HEK293T (cell line): ENCODE measurements around the gene IFI6.
A peak's percentile ranks its signal among the peaks of the same experiment; 100 is the strongest.
"Not testable (repeated sequence)": the region's sequence is repeated elsewhere in the genome, so short reads cannot be mapped to it uniquely, and the experiment has no call there.

Experiments used
- CTCF ChIA-PET: fragments of 350-600 bp; formaldehyde crosslinking; extraction: SDS; loops from one replicate; lab custom pipeline; 2021; ENCODE audit warnings: antibody characterized with exemption, inconsistent platforms; lab: Yijun Ruan, JAX
- POLR2A ChIA-PET: fragments of 350-600 bp; formaldehyde crosslinking; extraction: SDS; loops from one replicate; lab custom pipeline; 2020; ENCODE audit warnings: antibody characterized with exemption, inconsistent platforms; lab: Yijun Ruan, JAX
- DNase-seq: peaks from one replicate; pipeline ENCODE4 v3.0.0; 2012; ENCODE audit warnings: mixed read lengths; ENCODE audit errors: extremely low spot score
- ARNT ChIP-seq: fragments of 450-650 bp; IDR thresholded peaks from 2 replicates; pipeline ENCODE4 v1.6.1; 2017; ENCODE audit warnings: mild to moderate bottlenecking
- BHLHE40 ChIP-seq: fragments of 450-650 bp; IDR thresholded peaks from 2 replicates; pipeline ENCODE4 v1.6.1; 2016; ENCODE audit warnings: mild to moderate bottlenecking, moderate library complexity, borderline replicate concordance
- CTBP1 ChIP-seq: fragments of 450-650 bp; IDR thresholded peaks from 2 replicates; pipeline ENCODE4 v1.6.1; 2016; ENCODE audit warnings: borderline replicate concordance
- ELF4 ChIP-seq: fragments of 450-650 bp; IDR thresholded peaks from 2 replicates; pipeline ENCODE4 v1.6.1; 2017; ENCODE audit warnings: antibody characterized with exemption
- FOXA1 ChIP-seq: fragments of 450-650 bp; IDR thresholded peaks from 2 replicates; pipeline ENCODE4 v1.6.1; 2016; ENCODE audit warnings: mild to moderate bottlenecking
- FOXK2 ChIP-seq: fragments of 450-650 bp; IDR thresholded peaks from 2 replicates; pipeline ENCODE4 v1.6.1; 2016; ENCODE audit warnings: mild to moderate bottlenecking
- FOXM1 ChIP-seq: fragments of 450-650 bp; IDR thresholded peaks from 2 replicates; pipeline ENCODE4 v1.6.1; 2017; ENCODE audit warnings: mild to moderate bottlenecking, borderline replicate concordance
- HDGF ChIP-seq: fragments of 450-650 bp; IDR thresholded peaks from 2 replicates; pipeline ENCODE4 v1.6.1; 2017; ENCODE audit warnings: antibody characterized with exemption, borderline replicate concordance
- L3MBTL2 ChIP-seq: fragments of 450-650 bp; conservative IDR thresholded peaks from 2 replicates; pipeline ENCODE4 v1.6.1; 2016; ENCODE audit warnings: mild to moderate bottlenecking
- LEF1 ChIP-seq: fragments of 450-650 bp; IDR thresholded peaks from 2 replicates; pipeline ENCODE4 v1.6.1; 2017; ENCODE audit warnings: mild to moderate bottlenecking, borderline replicate concordance
- NFRKB ChIP-seq: fragments of 450-650 bp; IDR thresholded peaks from 2 replicates; pipeline ENCODE4 v1.6.1; 2016; ENCODE audit warnings: mild to moderate bottlenecking, moderate library complexity
- SP1 ChIP-seq: fragments of 450-650 bp; IDR thresholded peaks from 2 replicates; pipeline ENCODE4 v1.6.1; 2017
- SUZ12 ChIP-seq: fragments of 450-650 bp; IDR thresholded peaks from 2 replicates; pipeline ENCODE4 v1.6.1; 2016; ENCODE audit warnings: mild to moderate bottlenecking
- TARDBP ChIP-seq: fragments of 450-650 bp; IDR thresholded peaks from 2 replicates; pipeline ENCODE4 v1.6.1; 2016
- ZNF384 ChIP-seq: fragments of 450-650 bp; IDR thresholded peaks from 2 replicates; pipeline ENCODE4 v1.6.1; 2016
- TF ChIP-seq, protein P1 (sequence below): fragments of 450-650 bp; IDR thresholded peaks from 2 replicates; pipeline ENCODE4 v1.6.1; 2016

The IFI6 gene

DNA sequence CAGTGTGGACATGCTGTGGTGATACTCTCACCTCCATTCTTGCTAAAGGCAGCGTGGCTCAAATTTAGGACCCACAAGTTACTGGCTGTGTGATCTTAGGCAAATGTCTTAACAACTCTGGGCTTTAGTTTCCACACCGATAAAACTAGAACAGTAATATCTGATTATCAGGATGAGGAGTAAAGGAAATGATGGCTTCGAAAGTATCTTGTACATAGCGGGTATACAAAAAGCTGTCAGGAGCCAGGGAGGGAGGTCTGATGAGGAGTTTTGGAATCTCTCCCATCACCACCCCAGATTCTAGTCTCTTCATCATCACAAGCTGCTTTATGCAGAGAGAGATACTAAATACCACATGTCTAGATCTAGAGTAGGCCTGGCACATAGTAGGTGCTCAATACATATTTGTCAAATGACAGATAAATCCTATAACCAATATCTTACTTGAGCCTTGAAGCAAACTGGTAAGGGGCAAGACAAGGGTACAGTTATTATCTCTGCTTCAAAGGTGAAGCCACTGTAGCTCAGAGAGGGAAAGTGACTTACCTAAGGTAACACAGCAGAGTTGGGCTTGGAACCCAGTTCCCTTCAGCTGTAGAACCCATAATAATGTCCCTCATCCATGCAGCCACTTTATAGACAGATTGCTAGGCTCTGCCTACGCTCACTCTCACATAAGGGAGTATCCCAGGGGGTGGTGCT, 27.5 kb downstream of the IFI6 start:
- no peak for DNase-seq
- ChIA-PET POLR2A (no interaction called here), CTCF (no interaction called here)
- no peak for TF ChIP-seq ZNF384
- TF ChIP-seq SUZ12 = no peak
- no peak for TF ChIP-seq TARDBP
- no peak for TF ChIP-seq ELF4
- no peak for TF ChIP-seq NFRKB
- no peak for TF ChIP-seq SP1
- TF ChIP-seq CTBP1 = no peak
- TF ChIP-seq FOXM1 = no peak
- no peak for TF ChIP-seq FOXK2
- TF ChIP-seq LEF1 = no peak
- no peak for TF ChIP-seq FOXA1
- no peak for TF ChIP-seq BHLHE40
- TF ChIP-seq L3MBTL2 = no peak
- TF ChIP-seq HDGF = no peak
- TF ChIP-seq, protein P1, sequence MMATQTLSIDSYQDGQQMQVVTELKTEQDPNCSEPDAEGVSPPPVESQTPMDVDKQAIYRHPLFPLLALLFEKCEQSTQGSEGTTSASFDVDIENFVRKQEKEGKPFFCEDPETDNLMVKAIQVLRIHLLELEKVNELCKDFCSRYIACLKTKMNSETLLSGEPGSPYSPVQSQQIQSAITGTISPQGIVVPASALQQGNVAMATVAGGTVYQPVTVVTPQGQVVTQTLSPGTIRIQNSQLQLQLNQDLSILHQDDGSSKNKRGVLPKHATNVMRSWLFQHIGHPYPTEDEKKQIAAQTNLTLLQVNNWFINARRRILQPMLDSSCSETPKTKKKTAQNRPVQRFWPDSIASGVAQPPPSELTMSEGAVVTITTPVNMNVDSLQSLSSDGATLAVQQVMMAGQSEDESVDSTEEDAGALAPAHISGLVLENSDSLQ = no peak
- TF ChIP-seq ARNT = no peak

DNA sequence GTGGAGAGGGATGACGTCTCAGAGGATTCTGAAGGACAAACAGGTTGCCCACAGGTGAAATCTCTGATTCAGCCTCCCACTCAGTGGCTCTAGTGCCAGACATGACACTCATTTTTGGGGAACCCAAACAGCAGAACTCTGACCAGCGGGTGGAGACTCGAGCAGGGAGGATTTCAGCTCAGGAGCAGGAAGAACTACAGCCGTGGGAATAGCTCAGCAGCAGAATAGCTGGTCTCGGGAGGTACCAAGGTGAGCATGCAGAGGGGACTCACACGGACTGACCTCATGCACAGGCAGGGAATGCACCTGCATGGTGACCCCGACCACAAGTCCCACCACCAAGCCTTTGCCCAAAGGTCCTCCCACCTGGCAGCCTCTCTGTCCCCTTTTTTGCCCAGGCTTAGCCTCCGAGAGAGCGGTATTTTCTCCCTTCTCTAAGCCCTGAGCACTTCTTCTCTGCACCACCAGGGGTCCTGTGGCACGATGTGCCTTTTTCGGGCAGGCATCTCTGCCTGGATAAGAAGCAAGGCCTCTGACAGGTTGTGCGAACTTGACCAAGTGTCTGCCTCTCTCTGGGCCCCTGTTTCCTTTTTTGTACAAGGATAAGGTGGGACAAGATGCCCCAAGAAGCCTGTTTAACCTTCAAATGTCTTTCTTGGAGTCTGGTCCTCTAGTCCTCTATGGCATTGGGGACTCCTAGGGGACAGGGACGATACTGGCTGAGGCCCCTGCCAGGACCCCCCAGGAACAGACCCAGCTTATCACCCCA, 28.2 kb downstream of the IFI6 start:
- DNase-seq = peak; percentile 74
- CTCF ChIA-PET = interaction anchor here (0.6 to 1.4 kb wide), 3 partner anchors 15 to 25 kb away, joined by 3 to 4 read pairs (median 3); no protein-coding TSS in a partner anchor
- POLR2A ChIA-PET = no interaction called here
- no peak for TF ChIP-seq BHLHE40
- TF ChIP-seq FOXK2 = no peak
- no peak for TF ChIP-seq TARDBP
- no peak for TF ChIP-seq FOXA1
- no peak for TF ChIP-seq HDGF
- no peak for TF ChIP-seq FOXM1
- TF ChIP-seq SUZ12 = no peak
- TF ChIP-seq ZNF384 = no peak
- TF ChIP-seq, protein P1 = no peak
- TF ChIP-seq ELF4 = no peak
- TF ChIP-seq SP1 = no peak
- TF ChIP-seq LEF1 = no peak
- no peak for TF ChIP-seq ARNT
- TF ChIP-seq L3MBTL2 = no peak
- no peak for TF ChIP-seq CTBP1
- TF ChIP-seq NFRKB = no peak

DNA sequence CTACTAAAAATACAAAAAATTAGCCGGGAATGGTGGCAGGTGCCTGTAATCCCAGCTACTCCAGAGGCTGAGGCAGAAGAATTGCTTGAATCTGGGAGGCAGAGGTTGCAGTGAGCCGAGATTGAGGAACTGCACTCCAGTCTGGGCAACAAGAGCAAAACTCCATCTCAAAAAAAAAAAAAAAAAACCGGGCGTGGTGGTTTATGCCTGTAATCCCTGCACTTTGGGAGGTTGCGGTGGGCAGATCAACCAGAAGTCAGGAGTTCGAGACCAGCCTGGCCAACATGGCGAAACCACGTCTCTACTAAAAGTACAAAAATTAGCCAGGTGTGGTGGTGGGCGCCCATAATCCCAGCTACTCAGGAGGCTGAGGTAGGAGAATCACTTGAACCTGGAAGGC, 31.5 kb downstream of the IFI6 start:
- DNase-seq, POLR2A ChIA-PET: not testable (repeated sequence)
- CTCF ChIA-PET = interaction anchor here (0.6 kb wide), 2 partner anchors 32 to 355 kb away, joined by 3 to 9 read pairs; no protein-coding TSS in a partner anchor

DNA sequence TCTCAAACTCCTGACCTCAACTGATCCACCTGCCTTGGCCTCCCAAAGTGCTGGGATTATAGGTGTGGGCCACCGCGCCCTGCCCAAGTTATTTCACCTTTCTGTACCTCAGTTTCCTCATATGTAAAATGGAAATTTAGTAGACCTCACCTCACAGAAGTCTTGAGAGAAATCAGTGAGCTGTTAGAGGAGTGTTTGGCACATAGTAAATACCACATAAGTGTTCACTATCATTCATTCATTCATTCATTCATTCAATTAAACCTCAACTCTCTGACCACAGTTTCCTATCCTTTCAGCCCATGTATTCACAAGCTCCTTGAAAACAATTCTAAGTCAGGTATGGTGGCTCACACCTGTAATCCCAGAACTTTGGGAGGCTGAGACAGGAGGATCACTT, 33.2 kb downstream of the IFI6 start:
- CTCF ChIA-PET = no interaction called here
- TF ChIP-seq ZNF384 (no peak), CTBP1 (no peak), NFRKB (no peak), LEF1 (no peak), ELF4 (no peak)
- POLR2A ChIA-PET = no interaction called here
- no peak for DNase-seq

DNA sequence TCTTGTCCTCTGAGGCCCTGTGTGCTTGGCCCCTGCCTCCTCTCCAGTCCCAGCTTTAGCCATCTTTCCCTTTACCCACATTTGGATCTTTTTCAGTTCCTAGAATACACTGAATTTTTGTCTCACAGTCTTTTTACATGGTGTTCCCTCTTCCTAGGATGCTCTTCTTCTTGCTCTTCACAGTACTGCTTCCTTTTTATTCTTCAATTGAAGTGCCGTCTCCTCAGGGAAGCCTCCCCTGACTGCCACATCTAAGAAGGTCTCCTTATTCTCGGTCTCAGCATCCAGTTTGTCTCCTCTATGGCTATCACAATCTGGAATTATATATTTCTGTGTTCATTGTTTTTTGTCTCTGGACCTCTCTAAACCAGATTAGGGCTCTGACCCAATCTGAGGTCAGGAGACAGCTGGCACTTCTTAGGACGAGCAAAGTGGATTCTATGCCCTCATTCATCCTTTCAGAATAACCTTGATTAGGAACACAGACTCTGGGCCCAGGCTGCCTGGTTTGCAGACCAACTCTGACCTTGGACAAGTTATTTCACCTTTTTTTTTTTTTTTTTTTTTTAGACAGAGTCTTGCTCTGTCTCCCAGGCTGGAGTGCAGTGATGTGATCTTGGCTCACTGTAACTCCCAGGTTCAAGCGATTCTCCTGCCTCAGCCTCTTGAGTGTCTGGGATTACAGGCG, 33.8 kb downstream of the IFI6 start:
- CTCF ChIA-PET = no interaction called here
- POLR2A ChIA-PET = no interaction called here
- TF ChIP-seq FOXK2 = no peak
- no peak for TF ChIP-seq LEF1
- no peak for TF ChIP-seq BHLHE40
- no peak for DNase-seq

DNA sequence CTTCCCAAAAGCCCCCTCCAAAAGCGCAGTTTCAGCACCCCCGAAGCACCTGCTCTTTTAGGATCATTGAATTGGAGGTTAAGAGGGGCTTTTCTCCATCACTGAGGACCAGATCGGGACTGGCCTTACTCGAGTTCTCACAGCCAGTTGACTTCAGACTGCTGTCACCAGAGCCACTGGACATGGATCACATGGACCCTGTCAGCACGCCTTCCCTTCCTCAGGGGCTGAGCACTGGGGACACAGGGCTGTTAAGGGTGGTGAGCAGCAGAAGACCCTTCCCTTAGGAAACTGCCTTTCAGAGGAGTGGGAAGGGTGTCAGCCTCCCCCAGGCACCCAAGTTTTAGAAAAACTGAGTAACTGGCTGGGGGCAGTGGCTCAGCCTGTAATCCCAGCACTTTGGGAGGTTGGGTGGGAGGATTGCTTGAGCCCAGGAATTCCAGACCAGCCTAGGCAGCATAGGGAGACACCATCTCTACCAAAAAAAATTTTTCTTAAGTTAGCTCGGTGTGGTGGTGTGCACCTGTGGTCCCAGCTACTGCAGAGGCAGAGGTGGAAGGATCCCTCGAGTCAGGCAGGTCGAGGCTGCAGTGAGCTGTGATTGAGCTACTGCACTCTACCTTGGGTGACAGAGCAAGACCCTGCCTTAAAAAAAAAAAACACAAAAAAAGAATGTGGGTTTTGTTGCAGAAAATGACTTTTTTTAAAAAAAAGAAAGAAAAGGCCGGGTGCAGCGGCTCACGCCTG, 36.4 kb downstream of the IFI6 start:
- POLR2A ChIA-PET = no interaction called here
- DNase-seq = no peak
- CTCF ChIA-PET = no interaction called here
- no peak for TF ChIP-seq ELF4

DNA sequence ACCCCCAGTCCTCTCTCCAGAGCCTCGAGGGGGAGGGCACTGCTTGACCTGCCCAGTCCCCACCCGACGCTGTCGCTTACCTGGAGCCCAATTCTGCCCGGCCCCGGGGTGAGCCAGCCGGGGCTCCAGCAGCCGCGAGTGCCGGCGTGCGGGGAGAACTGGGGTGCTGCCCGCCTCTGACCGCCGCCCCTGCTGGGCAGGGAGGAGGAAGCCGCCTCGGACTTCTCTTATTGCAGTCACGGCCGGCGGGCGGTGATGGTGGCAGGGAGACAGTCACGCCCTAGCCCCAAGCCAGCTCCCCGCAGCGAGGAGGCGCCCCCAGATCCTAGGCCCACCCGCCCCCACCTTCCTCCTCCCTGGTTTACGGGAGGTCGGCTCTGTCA, 37.0 kb downstream of the IFI6 start, which contains the start of gene FGR:
TSS of gene FGR (minus strand) at position 201 of the 383 bp plus-strand sequence. CDS start 11,269 bp downstream, outside the sequence.
- DNase-seq = no peak
- ChIA-PET POLR2A (no interaction called here), CTCF (no interaction called here)
- TF ChIP-seq ARNT (no peak), CTBP1 (no peak)
